ENCODE measurements around the gene RAB5IF.
A peak's percentile ranks its signal among the peaks of the same experiment; 100 is the strongest.
"Not testable (repeated sequence)": the region's sequence is repeated elsewhere in the genome, so short reads cannot be mapped to it uniquely, and the experiment has no call there.

Gene RAB5IF

GRCh38 chr20:36605399-36606157 lies at the start of gene RAB5IF:
RAB5IF (plus strand) TSS chr20:36605779; CDS start chr20:36605952, 173 bp downstream.
- peak; percentile 87 to 99 (median 98) for DNase-seq

DNA sequence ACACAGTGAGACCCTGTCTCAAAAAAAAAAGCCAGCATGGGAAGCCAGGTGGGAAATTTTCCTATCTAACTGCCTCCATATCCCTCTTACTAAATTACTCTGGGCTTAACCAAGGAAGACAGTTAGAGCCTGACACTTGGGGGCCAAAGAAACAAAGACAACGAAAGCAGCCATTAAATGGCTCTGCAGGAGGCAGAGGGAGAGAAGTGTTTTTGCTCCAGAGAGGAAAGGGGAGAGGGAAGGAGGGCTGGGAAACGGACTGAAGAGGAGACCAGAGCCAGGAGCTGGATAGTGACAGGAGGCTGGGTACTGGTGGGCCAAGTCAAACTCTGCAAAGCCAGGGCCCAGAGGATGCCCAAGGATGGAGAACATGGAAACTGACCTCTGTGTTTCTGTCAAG lies 42.9 kb upstream of the RAB5IF start:
- DNase-seq: no peak

GRCh38 chr20:36563374-36563773 lies 42.2 kb upstream of the RAB5IF start:
- DNase-seq: no peak

DNA sequence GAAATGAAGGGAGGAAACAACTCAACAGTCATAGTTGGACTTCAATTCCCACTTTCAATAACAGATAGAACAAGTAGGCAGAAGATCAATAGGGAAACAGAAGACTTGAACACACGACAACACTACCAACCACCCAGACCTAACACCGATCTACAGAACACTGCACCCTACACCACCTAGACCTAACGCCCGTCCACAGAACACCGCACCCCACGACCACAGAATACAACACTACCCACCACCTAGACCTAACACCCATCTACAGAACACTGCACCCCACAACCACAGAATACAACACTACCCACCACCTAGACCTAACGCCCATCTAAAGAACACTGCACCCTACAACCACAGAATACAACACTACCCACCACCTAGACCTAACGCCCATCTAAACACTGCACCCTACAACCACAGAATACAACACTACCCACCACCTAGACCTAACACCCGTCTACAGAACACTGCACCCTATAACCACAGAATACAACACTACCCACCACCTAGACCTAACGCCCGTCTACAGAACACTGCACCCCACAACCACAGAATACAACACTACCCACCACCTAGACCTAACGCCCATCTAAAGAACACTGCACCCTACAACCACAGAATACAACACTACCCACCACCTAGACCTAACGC lies 41.4 kb upstream of the RAB5IF start:
- not testable (repeated sequence) for DNase-seq

- not testable (repeated sequence) for DNase-seq
These were observed 40.9 kb upstream of the RAB5IF start for GRCh38 chr20:36564726-36565121.

DNA sequence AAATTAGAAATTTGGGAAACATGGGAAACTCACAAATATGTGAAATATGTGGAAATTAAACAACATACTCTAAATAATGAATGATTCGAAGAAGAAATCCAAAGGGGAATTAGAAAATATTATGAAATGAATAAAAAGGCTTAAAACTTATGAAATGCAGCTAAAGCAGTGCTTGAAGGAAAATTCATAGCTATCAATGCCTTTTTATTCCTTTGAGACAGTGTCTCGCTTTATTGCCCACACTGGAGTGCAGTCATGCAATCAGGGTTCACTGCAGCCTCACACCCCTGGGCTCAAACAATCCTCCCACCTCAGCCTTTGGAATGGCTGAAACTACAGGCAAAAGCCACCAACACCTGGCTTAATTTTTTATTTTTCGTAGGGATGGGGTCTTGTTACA lies 40.1 kb upstream of the RAB5IF start:
- DNase-seq: no peak

DNA sequence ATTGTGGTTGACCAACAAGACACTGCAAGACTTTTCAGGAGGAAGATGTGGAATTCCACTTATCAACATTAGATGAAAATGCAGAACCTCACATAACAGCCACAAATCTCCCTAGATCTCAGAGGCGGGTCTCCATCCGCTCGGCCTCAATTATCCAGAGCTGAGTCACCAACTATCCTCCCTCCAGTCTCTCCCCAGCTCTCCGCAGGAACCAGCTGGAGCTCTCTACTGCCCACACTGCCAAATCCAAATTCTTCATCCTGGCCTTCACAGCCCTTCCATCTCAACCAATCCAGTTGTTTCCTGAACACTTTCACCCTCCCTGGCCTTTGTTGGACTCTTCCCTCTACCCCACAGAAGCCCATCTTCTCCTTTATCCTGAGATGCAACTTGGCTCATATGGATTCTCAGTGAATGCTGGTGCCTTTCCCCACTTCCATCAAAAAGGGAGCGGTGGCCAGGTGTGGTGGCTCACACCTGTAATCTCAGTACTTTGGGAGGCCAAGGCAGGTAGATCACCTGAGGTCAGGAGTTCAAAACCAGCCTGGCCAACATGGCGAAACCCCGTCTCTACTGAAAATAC lies 35.6 kb upstream of the RAB5IF start:
- no peak for DNase-seq

DNA sequence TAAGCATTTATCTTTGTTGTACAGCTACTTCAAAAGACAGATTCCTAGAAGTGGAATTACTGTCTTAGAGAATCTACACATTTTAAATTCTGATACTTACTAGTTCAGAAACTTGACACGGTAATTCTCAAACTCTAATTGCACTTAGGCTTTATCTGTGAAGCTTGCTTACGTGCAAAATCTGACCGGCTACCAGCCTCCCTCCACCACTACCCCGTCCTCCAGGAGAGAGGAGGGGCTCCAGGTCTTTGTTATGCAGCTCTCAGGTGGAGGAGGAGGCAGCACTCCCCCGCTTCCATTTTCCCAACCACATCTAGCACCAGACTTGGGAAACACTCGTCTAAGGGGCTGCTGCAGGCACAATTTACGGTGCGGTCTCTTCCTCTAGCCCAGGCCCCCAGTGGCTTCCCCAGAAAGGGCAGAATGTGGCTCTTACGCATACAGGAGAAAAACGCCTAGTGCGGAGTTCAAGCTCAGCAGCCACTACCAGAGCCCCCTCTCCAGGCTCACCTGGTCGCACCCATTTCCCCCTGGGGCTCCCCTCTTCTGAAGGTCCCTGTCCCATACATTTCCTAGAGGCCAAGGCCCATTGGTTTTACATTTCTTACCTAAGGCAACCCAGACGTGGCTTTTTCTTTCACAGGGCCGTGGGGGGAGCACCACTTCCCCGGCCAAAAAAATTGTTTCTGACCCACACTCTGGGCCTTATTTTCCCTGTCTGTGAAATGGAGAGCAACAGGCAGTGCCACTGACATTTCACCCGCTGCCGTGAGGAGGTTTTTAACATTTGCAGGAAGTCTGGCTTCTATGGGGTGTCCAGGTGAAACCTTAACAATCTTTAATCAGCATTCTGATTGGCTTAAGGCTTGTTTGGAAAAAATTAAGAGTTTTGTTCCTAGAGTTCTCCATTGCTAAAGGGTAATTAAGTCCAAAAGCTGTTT lies 33.7 kb upstream of the RAB5IF start:
- DNase-seq: no peak

GRCh38 chr20:36572701-36573102 lies 32.9 kb upstream of the RAB5IF start:
- peak in 2 of 14 donors; percentile 36 to 37 for DNase-seq

DNA sequence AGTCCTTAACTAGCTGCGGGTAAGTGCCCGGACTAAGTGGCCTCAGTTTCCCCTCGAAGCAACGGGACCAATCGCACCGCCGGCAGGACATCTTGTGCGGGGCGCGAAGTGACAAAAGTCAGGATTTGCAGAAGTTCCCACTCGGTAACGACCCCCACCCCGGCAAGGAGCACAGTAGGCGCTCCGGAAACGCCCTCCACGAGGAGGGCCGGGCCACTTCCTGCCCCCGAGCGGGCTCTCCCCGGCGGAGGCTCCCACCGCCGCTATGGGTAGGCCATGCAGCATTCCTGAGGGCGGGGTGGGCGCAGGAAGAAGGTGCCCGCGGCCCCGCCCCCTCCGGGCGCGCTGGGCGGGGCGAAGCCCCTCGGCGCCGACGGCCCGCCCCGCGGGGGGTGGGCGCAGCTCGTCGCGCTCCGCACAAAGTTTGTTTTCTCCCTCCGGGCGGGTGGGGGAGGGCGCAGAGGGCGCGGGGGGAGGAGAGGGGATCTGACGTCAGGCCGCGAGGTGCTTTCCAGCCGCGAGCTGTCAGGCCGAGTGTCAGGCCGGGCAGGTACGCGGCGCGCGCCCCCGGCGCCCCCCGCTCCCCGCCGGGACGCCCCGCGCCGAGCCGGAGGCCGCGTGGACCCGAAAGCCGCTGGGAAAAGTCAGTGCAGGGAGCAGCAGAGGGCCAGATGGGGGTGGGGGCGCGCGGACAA lies 32.3 kb upstream of the RAB5IF start, which contains the start of gene TGIF2:
TGIF2 (plus strand) TSS at position 495 of the 695 bp plus-strand sequence. CDS start 5,178 bp downstream, outside the sequence.
- peak in 9 of 14 donors; percentile 17 to 76 (median 46) for DNase-seq

DNA sequence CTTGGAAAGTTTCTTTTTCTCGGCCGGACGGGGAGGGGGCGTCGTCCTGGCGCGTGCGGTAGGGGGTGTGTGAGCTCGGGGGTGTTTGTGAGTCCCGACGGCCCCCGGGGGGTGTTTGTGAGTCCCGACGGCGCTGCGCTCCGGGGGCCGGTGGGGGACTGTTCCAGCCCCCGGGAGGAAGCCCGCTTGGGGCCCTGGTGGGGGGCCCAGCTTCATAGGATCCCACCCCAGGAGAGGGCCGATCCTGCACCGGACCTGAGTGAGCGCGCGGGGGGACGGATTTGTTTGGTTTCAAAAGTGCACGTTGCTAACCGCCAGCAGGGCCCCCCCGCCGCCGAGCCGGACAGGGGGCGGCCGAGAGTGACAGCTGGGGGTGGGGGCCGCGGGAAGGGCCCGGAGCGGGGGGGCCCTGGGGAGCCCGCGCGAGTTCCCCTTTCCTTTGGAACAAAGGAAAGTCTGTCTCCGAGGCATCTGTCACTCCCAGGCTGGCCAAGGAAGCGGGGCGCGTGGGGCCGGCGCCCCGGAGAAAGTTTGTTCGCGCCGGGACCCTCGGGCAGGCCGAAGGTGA lies 31.7 kb upstream of the RAB5IF start:
- peak in 8 of 14 donors; percentile 17 to 70 (median 35) for DNase-seq

DNA sequence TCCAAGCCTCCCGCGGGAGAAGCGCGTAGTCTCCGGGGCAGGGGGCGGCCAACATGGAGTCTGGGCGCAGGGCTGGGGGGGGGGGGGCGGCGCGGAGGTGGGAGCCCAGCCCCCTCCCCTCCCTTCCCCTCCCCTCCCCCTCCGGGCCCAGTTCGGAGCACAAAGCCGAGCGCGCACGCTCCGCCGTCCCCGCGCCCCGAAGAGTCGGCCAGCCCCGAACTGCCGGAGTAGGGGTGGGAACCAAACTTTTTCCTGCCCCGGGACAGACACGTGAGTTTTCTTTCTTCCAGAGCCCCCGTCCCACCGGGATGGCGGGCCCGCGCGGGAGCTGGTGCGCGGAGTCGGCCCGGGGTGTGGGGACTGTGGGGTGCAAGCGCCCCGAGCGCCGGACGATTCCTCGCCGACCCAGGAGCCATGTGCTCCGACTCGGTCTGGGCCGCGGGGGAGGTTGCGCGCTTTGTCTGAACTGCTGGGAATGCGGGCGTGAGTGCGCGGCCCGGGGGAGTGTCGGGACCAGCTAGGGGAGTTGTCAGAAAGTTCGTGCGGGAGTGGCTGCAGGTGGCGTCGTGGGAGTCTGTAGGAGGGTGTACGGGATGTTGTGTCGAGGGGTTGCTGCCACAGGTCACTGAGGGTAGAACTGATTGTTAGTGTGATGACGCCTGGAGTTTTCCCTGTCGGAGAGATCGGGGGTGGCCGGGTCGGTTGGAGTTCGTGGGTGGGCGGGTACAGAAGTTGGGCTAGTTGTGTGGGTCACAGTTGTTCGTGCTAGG lies 31.0 kb upstream of the RAB5IF start:
- peak in 3 of 14 donors; percentile 18 to 25 (median 21) for DNase-seq

DNA sequence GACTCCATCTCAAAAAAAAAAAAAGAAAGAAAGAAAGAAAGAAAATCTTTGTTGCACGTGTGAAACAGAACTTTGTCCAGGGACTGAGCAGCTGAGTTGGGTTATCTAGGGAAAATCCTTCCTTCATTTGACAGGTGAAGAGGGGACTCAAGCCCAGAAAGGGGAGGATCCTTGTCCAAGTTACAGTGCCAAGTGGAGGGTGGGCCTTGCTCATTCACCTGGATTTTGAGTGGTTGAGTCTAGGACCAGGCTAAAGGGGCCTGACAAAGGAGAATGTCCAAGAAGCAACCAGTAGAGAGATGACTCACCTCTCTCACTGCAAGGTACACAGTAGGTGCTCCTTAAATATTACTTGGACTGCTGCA lies 29.5 kb upstream of the RAB5IF start:
- no peak for DNase-seq

DNA sequence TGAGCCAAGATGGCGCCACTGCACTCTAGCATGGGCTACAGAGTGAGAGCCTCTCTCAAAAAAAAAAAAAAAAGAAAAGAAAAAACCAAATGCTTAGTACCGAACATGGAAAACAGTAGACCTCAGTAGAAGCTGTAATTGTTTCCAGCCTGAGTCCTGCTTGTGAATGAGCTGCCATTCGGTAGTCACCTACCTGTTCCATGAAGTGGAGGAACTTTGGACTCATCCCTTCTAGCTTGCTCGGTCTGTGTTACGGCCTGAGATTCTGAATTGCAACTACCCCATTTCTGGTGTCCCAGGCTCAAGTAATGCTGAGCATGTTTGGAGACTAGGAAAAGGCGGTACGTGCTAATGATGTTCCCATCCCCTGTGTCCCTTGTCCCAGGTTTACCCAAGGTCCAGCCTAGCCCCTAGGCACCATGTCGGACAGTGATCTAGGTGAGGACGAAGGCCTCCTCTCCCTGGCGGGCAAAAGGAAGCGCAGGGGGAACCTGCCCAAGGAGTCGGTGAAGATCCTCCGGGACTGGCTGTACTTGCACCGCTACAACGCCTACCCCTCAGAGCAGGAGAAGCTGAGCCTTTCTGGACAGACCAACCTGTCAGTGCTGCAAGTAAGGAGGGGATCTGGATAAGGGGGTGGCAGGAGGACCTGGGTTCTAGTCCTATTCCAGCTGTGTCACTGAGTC lies 27.1 kb upstream of the RAB5IF start:
- DNase-seq: no peak

DNA sequence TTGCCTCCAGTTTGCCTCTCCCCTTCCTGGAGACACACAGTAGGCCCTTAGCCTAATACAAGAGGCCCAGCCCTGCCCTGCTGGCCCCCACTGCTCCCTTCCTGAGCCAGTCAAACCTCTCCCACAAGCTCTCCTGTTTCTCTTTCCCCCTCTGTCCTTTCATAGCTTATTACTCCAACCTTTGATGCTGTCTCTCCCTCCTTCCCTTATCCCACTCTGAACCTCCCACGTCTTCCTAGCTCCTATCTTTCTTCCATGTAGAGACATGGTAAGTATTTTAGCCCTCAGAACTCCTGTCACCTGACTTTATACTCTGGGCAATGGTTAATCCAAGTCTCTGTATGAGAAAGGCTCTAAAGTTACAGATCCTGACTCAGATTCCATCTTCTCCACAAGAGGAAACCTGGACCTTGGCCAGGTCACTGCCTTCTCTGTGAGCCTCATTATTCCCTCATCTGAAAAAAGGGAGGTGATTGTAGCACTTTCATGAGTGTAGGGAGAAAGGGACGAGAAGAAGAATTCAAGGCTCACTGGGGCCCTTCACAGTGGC lies 25.5 kb upstream of the RAB5IF start:
- no peak for DNase-seq

DNA sequence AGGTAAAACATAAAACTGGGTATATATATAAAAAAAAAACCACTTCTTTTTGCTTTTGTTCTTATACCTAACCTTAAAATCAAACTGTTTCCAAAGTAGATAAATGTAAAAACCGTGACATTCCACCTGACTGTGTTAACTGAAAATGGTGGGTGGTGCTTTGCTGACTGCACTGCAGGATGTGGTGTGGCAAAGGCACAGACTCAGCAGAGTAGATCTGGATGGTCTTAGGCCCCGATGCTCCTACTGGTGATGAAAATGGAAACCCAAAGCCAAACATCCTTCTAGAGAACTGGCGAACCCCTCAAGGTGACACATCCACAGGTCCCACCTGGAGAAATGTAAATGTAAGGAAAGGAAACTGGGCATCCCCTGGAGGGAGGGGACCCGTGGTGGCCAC lies 23.3 kb upstream of the RAB5IF start:
- DNase-seq: no peak

- no peak for DNase-seq
These were observed 22.8 kb upstream of the RAB5IF start for GRCh38 chr20:36582821-36583220.

- no peak for DNase-seq
These were observed 21.5 kb upstream of the RAB5IF start for GRCh38 chr20:36584018-36584481.

DNA sequence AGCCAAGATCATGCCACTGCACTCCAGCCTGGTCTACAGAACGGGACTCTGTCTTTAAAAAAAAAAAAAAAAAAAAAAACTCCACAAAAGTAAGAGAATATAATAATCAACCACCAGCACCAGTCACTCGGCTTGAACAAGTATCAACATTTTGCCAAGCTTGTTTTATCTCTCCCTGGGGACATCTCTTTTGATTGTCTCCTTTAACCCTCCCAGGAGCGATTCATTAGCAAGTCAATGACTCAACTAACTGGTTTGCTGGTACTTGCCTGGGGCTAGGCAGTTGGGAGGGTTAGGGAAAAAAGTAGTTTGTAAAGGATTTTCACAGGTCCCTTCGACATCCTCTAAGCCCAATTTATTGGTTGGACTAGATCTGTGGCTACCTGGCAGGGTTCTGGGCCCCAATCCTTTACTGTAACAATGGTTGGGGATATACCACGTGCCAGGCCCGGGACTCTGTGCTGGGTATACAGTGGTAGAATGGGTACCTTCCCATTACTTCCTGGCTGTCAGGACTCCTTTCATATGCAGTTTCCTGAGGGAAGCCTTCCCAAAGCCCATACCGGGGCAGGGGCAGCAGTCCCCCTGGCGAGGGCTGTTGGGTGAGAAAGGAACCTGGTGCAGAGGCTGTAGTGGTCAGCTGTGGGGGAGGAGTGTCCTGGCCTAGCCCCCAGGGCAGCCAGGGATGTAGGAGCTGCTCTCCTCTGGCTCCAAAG lies 20.0 kb upstream of the RAB5IF start:
- no peak for DNase-seq
